Mammary epithelial cell (primary cell): Measurements from ENCODE around the gene SHC2.

Experiments used
- CTCF ChIP-seq, 2 donors: IDR thresholded peaks in 1 of 2; conservative IDR thresholded peaks in 1 of 2; 2 replicates each; pipeline ENCODE4 v1.5.1; 2011 to 2012; ENCODE audit warnings: inconsistent platforms in 2 of 2, low read length in 2 of 2, mild to moderate bottlenecking in 2 of 2, control low read depth in 1 of 2, low read depth in 1 of 2; ENCODE audit not compliant: insufficient read depth in 1 of 2; ENCODE audit errors: extremely low read depth in 1 of 2
- EZH2 ChIP-seq: IDR thresholded peaks from 2 replicates; pipeline ENCODE4 v1.6.1; 2012; ENCODE audit warnings: low read length, inconsistent platforms, borderline replicate concordance

DNA sequence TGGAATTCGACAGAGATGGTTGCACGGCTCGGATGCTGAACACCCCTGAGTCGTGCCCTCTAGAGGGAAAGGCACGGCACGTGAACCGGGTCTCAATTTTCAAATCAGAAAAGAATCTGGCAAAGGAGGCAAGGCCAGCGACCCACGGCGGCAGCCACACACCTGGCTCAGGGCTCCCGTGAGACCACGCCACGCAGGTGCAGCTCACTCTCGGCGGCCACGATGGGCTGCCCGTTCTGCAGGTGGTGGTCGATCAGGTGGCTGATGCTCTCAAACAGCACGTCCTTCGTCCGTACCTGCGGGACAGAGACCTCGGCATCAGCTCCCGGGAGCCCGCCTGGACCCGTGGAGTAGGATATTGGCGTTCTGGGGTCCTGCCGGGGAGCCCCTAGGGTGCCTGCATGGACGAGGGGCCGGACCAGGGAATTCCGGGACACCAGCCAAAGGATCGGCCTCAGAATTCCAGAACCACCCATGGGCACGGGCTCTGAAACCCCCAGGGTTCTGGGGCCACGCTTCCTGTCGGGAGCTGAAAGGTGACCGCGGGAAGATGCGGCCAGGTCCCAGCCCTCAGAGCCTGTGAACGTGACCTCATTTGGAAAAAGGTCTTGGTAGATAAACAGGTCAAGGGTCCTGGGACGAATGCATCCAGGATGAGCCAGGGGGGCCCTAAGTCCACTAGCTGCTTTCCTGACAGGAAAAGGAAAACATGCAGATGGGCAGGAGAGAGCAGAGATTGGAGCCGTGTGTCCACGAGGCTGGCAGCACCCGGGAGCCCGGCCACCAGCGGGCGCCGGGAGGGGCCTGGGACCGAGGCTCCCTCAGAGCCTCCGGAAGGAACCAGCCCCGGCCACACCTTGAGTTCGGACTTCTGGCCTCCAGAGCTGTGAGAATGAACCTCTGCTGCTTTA, 41.8 kb downstream of the SHC2 start:
- TF ChIP-seq CTCF (conservative IDR thresholded peaks at IDR 0.05 in 1 of 2, IDR thresholded peaks at IDR 0.05 in 1 of 2; ENCODE audit: extremely low read depth in 1 of 2, insufficient read depth in 1 of 2, low read depth in 1 of 2, low read length in 2 of 2) (no peak), EZH2 (no peak)
